Activated CD4-positive, CD25-positive, alpha-beta regulatory T cell treated with anti-CD3 and anti-CD28 coated beads, Interleukin-2, amount 50 U/mL, for 16 hours (primary cell): ENCODE measurements around the gene GSG1L.
"Not testable (repeated sequence)": the region's sequence is repeated elsewhere in the genome, so short reads cannot be mapped to it uniquely, and the experiment has no call there.

ENCODE experiments used
- DNase-seq: peaks from one replicate; pipeline ENCODE4 v3.0.0-alpha.2; 2020; ENCODE audit warnings: low read depth, low spot score

Gene GSG1L

GRCh38 chr16:27758544-27758943, 305.0 kb downstream of the GSG1L start:
- no peak for DNase-seq

GRCh38 chr16:27756206-27756970, 307.1 kb downstream of the GSG1L start:
- no peak for DNase-seq

DNA sequence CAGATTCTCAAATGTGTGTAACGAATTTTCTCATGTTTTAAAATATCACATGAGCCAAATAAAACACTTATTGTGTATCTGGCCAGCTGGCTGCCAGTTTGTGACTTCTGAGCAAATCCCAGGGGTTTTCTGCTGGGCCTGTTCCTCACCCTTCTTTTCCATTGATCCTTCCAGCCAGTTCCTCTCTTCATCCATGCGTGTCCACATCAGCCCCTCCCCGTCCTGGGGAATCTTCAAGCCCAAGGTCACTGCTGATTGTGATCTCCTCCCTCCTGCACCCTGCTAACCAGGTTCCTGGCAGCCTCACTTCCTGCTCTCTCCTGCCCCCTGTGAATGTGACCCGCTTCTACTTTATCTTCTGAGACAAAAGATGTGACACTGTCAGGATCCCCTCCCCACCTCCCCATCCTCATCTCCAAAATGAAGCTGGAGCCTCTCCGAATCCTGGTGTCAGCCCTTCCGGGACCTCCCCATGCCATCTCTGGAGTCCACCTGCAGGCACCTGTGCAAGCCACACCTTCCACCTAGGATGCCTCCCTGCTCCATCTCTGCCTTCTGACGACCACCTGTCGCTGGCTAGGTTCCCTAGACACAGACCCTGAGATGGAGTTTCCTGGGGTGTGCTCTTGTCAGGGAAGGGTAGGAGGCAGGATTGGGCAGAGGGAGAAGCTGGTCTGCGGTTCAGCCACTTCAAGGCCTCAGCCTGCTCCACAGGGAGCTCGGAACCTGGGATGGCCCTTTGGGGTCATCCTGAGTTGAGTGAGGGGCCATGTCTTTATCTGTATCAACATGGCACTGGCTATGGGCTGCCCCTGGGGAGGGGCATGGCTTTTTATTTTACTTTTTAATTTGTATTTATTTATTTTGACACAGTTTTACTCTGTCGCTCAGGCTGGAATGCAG, 308.5 kb downstream of the GSG1L start:
- DNase-seq = no peak

- no peak for DNase-seq
Measured at GRCh38 chr16:27753563-27753962, 310.0 kb downstream of the GSG1L start.

GRCh38 chr16:27752241-27752640, 311.3 kb downstream of the GSG1L start:
- no peak for DNase-seq

DNA sequence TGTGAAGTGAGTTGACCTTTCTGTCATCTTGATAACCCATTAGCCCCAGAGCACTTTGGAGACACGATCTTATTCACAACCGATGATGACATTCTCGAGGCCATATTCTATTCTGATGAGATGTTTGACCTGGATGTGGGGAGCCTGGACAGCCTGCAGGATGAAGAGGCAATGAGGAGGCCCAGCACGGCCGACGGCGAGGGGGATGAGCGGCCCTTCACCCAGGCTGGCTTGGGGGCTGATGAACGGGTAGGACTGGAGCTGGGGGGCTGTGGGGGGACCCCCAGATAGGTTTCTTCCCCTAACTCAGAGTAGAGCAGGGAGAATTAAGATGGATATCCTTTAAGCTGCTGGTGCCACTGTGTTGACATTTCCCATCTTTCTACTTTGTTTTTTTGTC, 311.8 kb downstream of the GSG1L start:
- DNase-seq = no peak

GRCh38 chr16:27751233-27751632, 312.3 kb downstream of the GSG1L start:
- no peak for DNase-seq

DNA sequence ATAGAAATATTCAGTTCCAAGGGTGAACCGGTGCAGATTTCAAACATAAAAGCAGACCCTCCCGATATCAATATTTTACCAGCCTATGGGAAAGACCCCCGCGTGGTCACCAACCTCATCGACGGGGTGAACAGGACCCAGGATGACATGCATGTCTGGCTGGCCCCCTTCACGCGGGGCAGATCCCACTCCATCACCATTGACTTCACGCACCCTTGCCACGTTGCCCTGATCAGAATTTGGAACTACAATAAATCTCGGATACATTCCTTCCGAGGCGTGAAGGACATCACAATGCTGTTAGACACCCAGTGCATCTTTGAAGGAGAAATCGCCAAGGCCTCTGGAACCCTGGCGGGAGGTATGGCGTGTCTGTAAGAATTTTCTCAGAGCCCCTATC, 313.6 kb downstream of the GSG1L start:
- no peak for DNase-seq

DNA sequence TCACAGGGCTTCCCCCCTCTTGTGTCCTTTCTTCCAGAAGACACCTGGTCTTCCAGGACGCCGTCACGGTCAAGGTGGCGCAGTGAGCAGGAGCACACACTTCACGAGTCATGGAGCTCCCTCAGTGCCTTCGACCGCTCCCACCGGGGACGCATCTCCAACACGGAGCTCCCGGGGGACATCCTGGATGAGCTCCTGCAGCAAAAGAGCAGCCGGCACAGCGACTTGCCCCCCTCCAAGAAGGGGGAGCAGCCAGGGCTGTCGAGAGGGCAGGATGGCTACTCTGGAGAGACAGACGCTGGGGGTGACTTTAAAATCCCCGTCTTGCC, 314.0 kb downstream of the GSG1L start:
- DNase-seq = no peak

DNA sequence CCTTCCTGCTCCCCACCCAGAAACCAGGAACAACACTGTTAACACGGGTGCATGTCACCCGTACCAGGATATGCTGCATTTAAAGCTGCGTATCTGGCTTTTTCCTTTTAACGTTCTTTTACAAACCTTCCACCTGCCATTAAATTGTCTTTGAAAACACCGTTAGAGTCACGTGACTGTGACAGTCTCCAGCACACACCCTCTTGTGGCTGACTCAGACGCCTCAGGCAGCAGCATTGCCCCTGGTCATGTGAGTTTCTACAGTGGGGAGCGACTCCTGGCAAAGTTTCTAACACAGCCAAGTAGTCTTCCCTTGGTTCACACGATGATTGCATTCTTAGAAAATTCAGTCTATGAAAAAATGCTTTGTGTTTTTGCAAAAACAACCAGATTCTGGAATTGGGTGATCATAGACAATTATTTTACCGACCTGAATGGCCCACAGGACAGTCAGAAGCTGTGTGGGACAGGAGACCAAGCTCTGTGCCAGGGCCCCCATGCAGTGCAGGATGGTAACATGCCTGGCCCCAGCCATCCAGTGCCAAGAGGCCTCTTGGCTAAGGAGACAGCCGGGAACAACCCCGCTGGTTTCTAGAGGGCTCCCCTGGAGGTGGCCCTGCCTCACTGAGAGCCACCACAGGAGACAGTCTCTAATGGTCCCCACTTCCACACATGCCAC, 314.5 kb downstream of the GSG1L start:
- no peak for DNase-seq

GRCh38 chr16:27747946-27748345, 315.6 kb downstream of the GSG1L start:
- no peak for DNase-seq

DNA sequence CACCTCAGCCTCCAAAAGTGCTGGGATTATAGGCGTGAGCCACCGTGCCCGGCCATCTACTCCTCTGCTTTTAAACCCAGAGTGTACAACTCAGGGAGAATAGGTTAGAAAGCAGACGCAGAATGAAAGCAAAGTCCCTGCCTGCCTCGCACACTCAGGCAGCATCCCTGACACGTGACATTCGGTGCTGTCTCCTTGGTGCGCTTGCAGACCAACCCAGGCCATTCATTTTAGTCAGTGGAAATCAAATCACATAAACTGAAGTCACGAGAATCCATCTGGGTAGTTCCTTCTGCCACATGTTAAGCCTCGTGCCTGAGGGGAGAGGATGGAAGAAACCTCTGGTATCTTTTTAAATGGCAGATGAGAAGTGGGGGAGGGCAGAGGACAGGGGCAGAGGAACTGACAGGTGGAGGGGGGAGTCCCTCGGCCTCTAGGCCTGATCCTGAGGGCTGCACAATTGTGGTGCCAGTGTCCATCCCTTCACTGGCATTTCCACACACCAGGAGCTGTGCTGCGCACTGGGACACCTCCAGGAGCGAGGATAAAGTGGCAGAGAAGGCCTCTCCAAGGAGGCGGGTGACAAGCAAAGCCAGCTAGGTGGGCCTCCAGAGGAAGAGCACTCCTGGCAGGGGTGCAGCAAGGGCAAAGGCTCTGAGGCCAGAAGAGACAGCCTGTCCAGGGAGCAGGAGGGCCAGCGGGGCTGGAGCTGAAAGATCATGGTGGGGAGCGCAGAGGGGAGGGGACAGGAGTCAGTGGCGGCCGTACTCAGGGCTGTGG, 317.2 kb downstream of the GSG1L start:
- DNase-seq = no peak

DNA sequence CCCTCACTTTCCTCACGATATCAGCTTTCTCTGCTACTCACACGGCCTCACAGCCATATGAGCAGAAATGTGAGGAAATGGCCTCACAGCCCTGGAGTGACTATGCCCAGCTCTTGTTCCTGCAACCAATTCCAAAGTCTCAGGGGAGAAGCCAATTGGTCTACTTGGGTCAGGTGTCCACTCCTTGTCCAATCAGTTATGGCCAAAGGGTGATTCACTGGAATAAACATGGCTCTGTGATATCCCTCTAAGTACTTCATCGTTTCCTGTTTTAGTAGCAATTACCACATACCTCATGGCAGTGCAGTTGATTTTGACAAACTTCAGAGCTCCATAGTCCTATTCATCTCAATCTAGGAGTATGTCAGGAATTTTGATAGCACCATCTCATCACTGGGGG, 318.2 kb downstream of the GSG1L start:
- no peak for DNase-seq

DNA sequence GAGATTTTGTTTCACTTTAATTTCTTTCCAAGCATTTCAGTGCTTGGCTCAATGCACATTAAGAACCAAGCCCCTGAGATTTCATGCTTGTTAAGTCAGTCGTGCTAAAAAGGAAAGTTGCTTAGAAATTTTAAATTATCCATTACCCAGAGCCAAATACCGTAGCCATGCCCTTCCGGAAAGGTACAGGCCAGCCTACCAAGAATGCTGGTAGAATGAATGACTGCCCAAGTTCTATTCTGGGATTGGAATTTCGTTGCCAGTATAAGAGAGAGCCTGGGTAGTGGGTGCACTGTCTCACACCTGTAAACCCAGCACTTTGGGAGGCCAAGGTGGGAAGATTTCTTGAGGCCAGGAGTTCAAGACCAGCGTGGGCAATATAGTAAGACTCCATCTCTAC, 319.6 kb downstream of the GSG1L start:
- no peak for DNase-seq

GRCh38 chr16:27743001-27743400, 320.5 kb downstream of the GSG1L start:
- not testable (repeated sequence) for DNase-seq

DNA sequence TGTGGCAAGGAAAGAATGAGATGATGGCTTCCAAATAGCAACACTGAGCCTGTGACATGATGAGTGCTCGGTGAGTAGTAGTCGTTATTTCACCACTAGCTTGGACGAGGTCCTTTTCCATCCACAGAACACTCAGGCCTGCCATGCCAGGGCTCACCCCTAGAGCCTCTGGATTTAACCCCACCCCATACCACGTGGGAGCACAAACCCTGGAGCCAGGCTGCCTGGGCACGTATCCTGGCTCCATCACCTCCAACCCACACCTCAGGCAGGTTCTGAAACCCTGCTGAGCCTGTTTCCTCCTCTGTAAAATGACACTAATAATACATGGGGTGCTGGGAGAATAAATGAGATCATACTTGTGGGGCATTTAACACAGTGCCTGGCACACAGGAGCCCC, 321.2 kb downstream of the GSG1L start:
- DNase-seq = no peak

- no peak for DNase-seq
Measured at GRCh38 chr16:27740496-27741201, 322.9 kb downstream of the GSG1L start.

DNA sequence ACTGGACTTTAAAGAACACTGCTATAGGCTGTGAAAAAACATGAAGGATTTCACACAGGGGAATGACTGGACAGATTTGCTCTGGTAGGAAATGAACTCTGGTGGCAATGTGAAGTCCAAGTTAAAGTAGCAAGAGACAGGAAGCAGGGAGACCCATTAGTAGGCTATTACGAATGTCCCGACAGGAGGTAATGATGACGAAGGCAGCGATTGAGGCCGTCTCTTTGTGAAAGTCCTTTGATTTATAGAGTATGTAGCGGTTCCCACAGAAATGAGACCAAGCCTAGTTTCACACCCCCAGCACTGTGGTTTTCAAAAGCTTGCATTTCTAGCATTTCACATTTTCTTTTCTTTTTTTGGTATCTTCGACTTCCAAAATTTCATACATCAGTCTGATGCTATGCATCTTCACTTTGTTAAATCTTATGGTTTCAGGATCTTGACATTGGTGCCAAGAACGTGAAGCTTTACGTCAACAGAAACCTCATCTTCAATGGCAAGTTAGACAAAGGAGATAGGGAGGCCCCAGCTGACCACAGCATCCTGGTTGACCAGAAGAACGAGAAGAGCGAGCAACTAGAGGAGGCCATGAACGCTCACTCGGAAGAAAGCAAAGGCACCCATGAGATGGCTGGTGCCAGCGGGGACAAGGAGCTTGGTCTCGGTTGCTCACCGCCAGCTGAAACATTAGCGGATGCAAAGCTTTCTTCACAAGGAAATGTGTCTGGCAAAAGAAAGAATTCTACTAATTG, 323.7 kb downstream of the GSG1L start:
- DNase-seq = no peak

DNA sequence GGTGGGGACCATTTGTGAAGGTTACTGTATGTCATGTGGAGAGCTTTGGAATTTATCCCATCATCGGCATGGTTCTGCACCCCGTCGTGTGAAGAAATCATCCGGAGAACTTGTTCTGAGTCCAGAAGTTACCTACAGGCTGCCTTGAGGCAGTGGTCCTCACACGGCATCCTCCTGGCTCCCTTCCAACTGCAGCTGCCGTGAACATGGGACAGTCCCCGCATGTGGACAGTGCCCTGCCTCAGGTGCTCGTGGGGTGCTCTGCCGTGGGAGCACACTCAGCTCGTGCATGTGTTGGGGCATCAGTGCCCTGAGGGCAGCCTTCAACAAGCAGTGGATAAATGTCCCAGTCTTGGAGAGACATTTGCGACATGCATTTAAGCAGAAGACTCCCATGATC, 324.9 kb downstream of the GSG1L start:
- no peak for DNase-seq
